G401 (cell line): ENCODE data around the gene CA12. TPM values are rescaled to one million over a fixed set of nuclear protein-coding genes. Genes with fewer than 3 reads are reported as not detected.

ENCODE experiments used
- DNase-seq: peaks from one replicate; pipeline ENCODE4 v3.0.0-alpha.2; 2015; ENCODE audit warnings: low spot score
- in situ Hi-C: cut with HindIII; loops from 2 replicates; pipeline ENCODE4 v1.10.0; 2016; ENCODE audit warnings: low sequenced_read_pairs, mixed read lengths
- total RNA-seq: library from RNA; depleted of rRNA; stranded (reverse); fragments of >200 nt; shearing (Covaris generic); gene quantifications from 2 replicates; pipeline ENCODE4 v1.2.3, GENCODE V29; 2014

CA12 gene
- total RNA-seq, 1 experiment from 2014 or later: 7.9 TPM

GRCh38 chr15:63380808-63381282 lies 801 bp downstream of the CA12 start:
- no peak for DNase-seq
- in situ Hi-C loops: no loop called here

- DNase-seq: no peak
- in situ Hi-C loops: no loop called here
These were observed 1.4 kb downstream of the CA12 start for GRCh38 chr15:63380151-63380807.

GRCh38 chr15:63379492-63380150 lies 2.0 kb downstream of the CA12 start:
- in situ Hi-C loops: no loop called here
- DNase-seq: no peak

- no peak for DNase-seq
- in situ Hi-C loops: no loop called here
These were observed 2.7 kb downstream of the CA12 start for GRCh38 chr15:63378946-63379345.

GRCh38 chr15:63374686-63375520 lies 6.7 kb downstream of the CA12 start:
- in situ Hi-C loops: no loop called here
- DNase-seq: peak; percentile 55

GRCh38 chr15:63373866-63374548 lies 7.6 kb downstream of the CA12 start:
- in situ Hi-C loops: no loop called here
- no peak for DNase-seq

- DNase-seq: no peak
- in situ Hi-C loops: no loop called here
These were observed 8.3 kb downstream of the CA12 start for GRCh38 chr15:63373330-63373729.

GRCh38 chr15:63372753-63373152 lies 8.9 kb downstream of the CA12 start:
- in situ Hi-C loops: no loop called here

GRCh38 chr15:63372018-63372705 lies 9.5 kb downstream of the CA12 start:
- in situ Hi-C loops: no loop called here
- no peak for DNase-seq

More at GRCh38 chr15:63372753-63373152, 8.9 kb downstream of the CA12 start:
- peak; percentile 11 for DNase-seq

GRCh38 chr15:63371297-63371918 lies 10.2 kb downstream of the CA12 start:
- in situ Hi-C loops: no loop called here
- DNase-seq: peak; percentile 7

- in situ Hi-C loops: no loop called here
These were observed 10.9 kb downstream of the CA12 start for GRCh38 chr15:63370764-63371163.

GRCh38 chr15:63369781-63370180 lies 11.9 kb downstream of the CA12 start:
- no peak for DNase-seq
- in situ Hi-C loops: no loop called here

More at GRCh38 chr15:63370764-63371163, 10.9 kb downstream of the CA12 start:
- DNase-seq: no peak

- no peak for DNase-seq
These were observed 12.3 kb downstream of the CA12 start for GRCh38 chr15:63369296-63369695.

GRCh38 chr15:63368503-63368902 lies 13.1 kb downstream of the CA12 start:
- DNase-seq: no peak

More at GRCh38 chr15:63369296-63369695, 12.3 kb downstream of the CA12 start:
- in situ Hi-C loops: no loop called here

GRCh38 chr15:63367900-63368299 lies 13.7 kb downstream of the CA12 start:
- no peak for DNase-seq
- in situ Hi-C loops: no loop called here

More at GRCh38 chr15:63368503-63368902, 13.1 kb downstream of the CA12 start:
- in situ Hi-C loops: no loop called here

- in situ Hi-C loops: no loop called here
- no peak for DNase-seq
These were observed 14.3 kb downstream of the CA12 start for GRCh38 chr15:63367390-63367789.

- in situ Hi-C loops: no loop called here
- DNase-seq: no peak
These were observed 15.2 kb downstream of the CA12 start for GRCh38 chr15:63366451-63366850.

- in situ Hi-C loops: no loop called here
- no peak for DNase-seq
These were observed 16.4 kb downstream of the CA12 start for GRCh38 chr15:63365273-63365680.
